Dendritic cell treated with granulocyte-macrophage colony-stimulating factor and Interleukin-4, amounts not matched to agents 40 ng/mL and 50 ng/mL, for 4 days (primary cell): Measurements from ENCODE around the gene TLCD4.

Experiments used
- H3K27ac Mint-ChIP-seq: one replicate; pipeline ENCODE4 v1.8.0; 2022; ENCODE audit warnings: mild to moderate bottlenecking, mixed read lengths
- H3K27me3 Mint-ChIP-seq: one replicate; pipeline ENCODE4 v1.8.0; 2022; ENCODE audit warnings: mild to moderate bottlenecking, mixed read lengths
- H3K36me3 Mint-ChIP-seq: one replicate; pipeline ENCODE4 v1.8.0; 2022; ENCODE audit warnings: low read depth, mixed read lengths
- H3K4me1 Mint-ChIP-seq: one replicate; pipeline ENCODE4 v1.8.0; 2022; ENCODE audit warnings: low read depth, mixed read lengths
- H3K4me3 Mint-ChIP-seq: one replicate; pipeline ENCODE4 v1.8.0; 2022; ENCODE audit warnings: mild to moderate bottlenecking, moderate library complexity, mixed read lengths
- H3K9me3 Mint-ChIP-seq: one replicate; pipeline ENCODE4 v1.8.0; 2022; ENCODE audit warnings: mixed read lengths
- intact Hi-C: fragments of 100-400 bp; cut with micrococcal nuclease; formaldehyde crosslinking; loops from one replicate; pipeline ENCODE4 v1.15.0; 2022

The TLCD4 gene

DNA sequence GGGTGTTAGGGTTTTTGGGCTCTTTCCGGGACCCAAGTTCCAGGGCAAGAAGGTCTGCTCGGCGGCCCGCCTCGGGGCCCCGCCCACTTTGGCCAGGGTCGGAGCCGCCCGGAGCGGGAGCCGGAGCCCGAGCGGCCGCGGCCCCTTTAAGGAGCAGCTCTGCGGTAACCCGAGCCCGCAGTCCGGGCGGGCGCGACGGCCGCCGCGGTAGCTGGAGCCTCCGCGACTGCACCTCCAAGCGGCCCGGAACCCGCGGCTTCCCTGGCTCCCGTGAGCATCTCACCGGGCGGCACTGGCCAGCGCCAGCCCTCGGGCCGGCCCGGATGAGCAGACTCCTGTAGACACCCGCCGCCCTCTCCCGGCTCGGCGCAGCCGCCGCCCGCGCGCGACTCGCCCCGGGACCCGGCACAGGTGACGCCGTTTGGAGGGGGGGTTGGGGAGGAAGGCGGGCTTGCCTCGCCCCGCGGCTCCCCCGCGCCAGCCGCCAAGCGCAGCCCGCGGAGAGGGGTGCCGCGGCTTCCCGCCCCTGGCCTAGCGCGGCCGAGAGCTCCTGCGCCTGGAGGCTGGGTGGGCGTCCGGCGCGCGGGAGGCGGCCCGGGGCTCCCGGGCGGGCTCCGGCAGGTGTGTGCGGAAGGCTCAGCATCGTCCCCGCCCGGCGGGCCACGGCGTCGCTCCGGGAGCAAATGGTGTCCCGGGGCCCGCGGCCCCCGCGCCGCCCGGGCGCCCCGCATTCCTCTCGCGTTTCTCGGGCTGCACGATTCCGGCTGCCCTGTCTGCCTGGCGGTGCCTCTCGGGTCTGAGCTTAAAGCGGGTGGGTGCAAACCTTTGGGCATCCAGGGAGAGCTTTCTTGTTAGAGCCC is at the start of gene TLCD4:
TSS of gene TLCD4 (plus strand) at position 149 of the 860 bp plus-strand sequence. CDS start 26,547 bp downstream, outside the sequence.
- Mint-ChIP-seq H3K27me3 (peaks cover 70% of the 10 kb centered on the region), H3K4me3 (peak within 1 kb of the TSS; percentile 67), H3K4me1 (peaks cover 4% of the 10 kb centered on the region), H3K27ac (no peak within 1 kb of the TSS), H3K9me3 (no peaks in the 10 kb centered on the region), H3K36me3 (no peaks in the 10 kb centered on the region)
- intact Hi-C loops, result no loop called here

- peak overlapping the region; percentile 27 for H3K27ac Mint-ChIP-seq
- peaks cover 18% of the 10 kb centered on the region for H3K4me1 Mint-ChIP-seq
- peaks cover 34% of the 10 kb centered on the region for H3K36me3 Mint-ChIP-seq
- no peak overlapping the region for H3K4me3 Mint-ChIP-seq
- no peaks in the 10 kb centered on the region for H3K9me3 Mint-ChIP-seq
- H3K27me3 Mint-ChIP-seq, result no peaks in the 10 kb centered on the region
- intact Hi-C loops, result no loop called here
Observed at GRCh38 chr1:95067568-95067967, 49.6 kb upstream of the TLCD4 start.

DNA sequence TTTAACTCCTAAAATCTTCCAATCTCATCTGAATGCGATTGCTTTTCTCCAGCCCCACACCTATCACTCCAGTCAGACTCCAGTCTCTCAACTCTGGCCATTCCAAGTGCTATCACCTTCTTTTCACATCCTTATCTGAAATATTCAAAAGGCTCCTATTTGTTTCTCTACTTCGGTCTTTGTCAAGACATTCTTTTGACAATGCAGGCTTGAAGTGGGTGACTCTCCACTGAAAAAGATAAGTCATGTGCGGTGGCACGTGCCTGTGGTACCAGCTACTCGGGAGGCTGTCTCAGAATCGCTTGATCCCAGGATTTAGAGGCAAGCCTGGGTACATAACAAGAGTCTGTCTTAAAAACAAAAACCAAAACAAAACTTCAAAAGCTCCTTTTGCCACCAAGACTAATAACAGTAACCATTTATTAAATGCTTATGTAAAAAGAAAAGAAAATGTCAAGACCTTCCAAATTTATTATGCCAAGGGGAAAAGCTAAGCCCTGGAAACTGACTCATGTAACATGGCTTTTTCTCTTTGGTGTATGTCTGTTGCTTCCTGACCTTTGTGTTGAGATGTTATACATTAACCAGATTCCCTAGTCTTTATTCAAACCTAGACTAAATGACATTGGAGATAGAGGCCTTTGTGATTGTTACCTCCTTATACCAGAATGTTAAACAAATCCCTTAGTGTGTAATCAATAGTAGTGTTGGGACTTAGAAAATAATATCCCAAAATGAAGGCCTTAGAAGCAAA is 48.0 kb upstream of the TLCD4 start:
- Mint-ChIP-seq H3K9me3 (no peaks in the 10 kb centered on the region), H3K36me3 (peaks cover 23% of the 10 kb centered on the region), H3K4me1 (peaks cover 18% of the 10 kb centered on the region), H3K4me3 (no peak overlapping the region), H3K27ac (no peak overlapping the region), H3K27me3 (peaks cover under 1% of the 10 kb centered on the region)
- intact Hi-C loops, result no loop called here

DNA sequence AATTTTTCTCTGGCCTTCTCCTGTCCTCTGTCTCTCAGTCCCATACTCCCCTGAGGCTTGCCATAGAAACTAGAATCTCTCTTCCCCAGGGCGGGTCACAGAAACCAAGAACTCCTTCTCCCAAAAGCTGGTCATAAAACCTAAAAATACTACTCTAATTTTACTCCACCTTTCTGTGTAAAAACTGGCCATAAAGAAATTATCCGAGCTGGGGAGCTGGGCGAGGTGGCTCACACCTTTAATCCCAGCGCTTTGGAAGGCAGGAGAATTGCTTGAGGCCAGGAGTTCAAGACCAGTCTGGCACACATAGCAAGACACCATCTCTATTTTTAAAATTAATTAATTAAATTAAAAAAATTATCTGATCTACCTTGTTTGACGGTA is 47.5 kb upstream of the TLCD4 start:
- Mint-ChIP-seq H3K4me3 (no peak overlapping the region), H3K9me3 (no peaks in the 10 kb centered on the region), H3K27me3 (peaks cover 1% of the 10 kb centered on the region), H3K27ac (no peak overlapping the region), H3K4me1 (peaks cover 18% of the 10 kb centered on the region), H3K36me3 (peaks cover 19% of the 10 kb centered on the region)
- intact Hi-C loops, result no loop called here

DNA sequence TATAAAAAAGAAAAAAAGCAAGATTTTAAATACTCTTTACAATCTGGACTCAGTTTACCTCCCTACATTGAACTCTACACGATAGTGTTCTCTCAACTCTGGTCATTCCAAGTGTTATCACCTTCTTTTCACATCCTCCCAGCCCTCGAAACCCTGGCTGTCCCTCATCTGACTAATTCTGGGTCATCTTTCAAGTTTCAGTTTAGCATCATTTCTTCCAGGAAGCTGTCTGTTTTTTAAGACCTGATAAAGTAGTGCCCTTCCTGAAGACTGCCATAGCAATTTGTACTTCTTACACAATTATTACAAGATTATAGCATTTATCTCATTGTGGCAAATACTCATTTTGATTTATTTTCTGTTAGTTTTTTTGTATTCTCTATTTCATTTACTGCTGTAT is 45.6 kb upstream of the TLCD4 start:
- Mint-ChIP-seq H3K36me3 (peaks cover 13% of the 10 kb centered on the region), H3K4me3 (no peak overlapping the region), H3K4me1 (peaks cover 18% of the 10 kb centered on the region), H3K27ac (no peak overlapping the region), H3K9me3 (no peaks in the 10 kb centered on the region), H3K27me3 (peaks cover 10% of the 10 kb centered on the region)
- intact Hi-C loops, result no loop called here

DNA sequence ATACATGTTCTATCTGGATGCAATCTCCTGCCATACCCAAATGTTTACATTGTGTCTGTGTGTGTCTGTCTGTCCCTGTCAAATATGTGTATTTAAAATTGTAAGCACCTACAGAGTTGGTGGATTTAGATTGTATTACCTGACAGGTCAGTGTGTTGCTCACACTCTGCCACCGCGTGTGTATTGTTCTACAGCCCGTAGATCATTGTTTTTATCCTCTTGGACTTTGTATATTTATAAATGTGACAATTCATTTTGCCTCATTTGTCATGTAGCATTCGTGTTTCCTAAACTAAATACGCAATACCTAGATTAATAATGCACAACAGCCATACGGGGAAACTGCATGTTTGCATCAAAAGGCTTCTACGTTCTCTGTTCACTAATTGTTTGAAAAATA is 45.0 kb upstream of the TLCD4 start:
- intact Hi-C loops, result no loop called here
- Mint-ChIP-seq H3K27me3 (peaks cover 11% of the 10 kb centered on the region), H3K4me1 (peaks cover 16% of the 10 kb centered on the region), H3K9me3 (no peaks in the 10 kb centered on the region), H3K4me3 (peak overlapping the region; percentile 98), H3K36me3 (peaks cover 13% of the 10 kb centered on the region), H3K27ac (peak overlapping the region; percentile 97)

DNA sequence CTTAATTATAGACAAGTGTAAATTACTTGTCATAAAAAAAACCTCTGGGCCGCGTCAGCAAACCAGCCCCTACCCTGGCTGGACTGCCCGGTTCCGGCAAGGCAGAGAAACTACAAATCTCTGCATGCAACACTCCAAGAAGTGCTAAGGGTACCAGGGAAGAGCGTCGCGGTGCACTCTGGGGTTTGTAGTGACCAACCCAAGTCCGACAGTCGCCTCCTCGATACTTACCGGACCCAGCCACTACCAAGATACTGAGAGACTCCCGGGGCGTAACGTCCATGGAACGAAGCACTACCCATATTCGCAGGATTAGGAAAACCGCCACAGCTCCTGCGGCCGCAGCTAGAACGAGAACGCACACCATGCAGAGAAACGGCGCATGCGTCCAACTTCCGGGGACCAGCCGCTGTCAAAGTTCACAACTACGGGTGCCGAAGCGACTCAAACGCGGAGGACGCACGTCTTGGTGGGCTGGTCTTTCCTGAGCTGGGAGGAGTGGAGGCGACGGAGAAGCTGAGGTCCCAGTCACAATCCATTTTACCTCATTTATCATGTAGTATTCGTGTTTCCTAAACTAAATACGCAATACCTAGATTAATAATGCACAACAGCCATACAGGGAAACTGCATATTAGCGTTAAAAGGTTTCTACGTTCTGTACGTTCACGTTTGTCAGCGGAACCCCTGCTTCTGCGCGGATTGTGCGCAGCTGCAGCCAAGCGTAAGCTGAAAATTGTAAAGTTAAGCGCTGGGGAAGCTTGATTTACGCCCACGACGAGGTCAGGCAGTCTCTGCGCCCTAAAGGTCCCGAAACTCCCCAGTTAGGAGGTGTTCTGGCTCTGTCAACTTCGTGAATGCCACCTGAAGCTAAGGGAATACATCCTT is 44.4 kb upstream of the TLCD4 start, which contains the start of gene ALG14:
TSS of gene ALG14 (minus strand) at position 420 of the 888 bp plus-strand sequence. CDS start at position 367, 53 bp downstream.
- peaks cover 13% of the 10 kb centered on the region for H3K36me3 Mint-ChIP-seq
- intact Hi-C loops, result no loop called here
- H3K4me1 Mint-ChIP-seq, result peaks cover 9% of the 10 kb centered on the region
- peak within 1 kb of the TSS; percentile 97 for H3K27ac Mint-ChIP-seq
- peaks cover 11% of the 10 kb centered on the region for H3K27me3 Mint-ChIP-seq
- peak within 1 kb of the TSS; percentile 98 for H3K4me3 Mint-ChIP-seq
- no peaks in the 10 kb centered on the region for H3K9me3 Mint-ChIP-seq

- intact Hi-C loops, result no loop called here
- Mint-ChIP-seq H3K27me3 (peaks cover 11% of the 10 kb centered on the region), H3K9me3 (no peaks in the 10 kb centered on the region), H3K36me3 (peaks cover 13% of the 10 kb centered on the region), H3K4me3 (peak overlapping the region; percentile 98), H3K4me1 (peaks cover 6% of the 10 kb centered on the region), H3K27ac (peak overlapping the region; percentile 97)
Observed at GRCh38 chr1:95073446-95073845, 43.7 kb upstream of the TLCD4 start.

GRCh38 chr1:95076034-95076433 is 41.1 kb upstream of the TLCD4 start:
- Mint-ChIP-seq H3K36me3 (peaks cover 6% of the 10 kb centered on the region), H3K4me1 (peaks cover 6% of the 10 kb centered on the region), H3K4me3 (no peak overlapping the region), H3K27ac (no peak overlapping the region), H3K27me3 (peaks cover 11% of the 10 kb centered on the region), H3K9me3 (no peaks in the 10 kb centered on the region)
- intact Hi-C loops, result no loop called here

DNA sequence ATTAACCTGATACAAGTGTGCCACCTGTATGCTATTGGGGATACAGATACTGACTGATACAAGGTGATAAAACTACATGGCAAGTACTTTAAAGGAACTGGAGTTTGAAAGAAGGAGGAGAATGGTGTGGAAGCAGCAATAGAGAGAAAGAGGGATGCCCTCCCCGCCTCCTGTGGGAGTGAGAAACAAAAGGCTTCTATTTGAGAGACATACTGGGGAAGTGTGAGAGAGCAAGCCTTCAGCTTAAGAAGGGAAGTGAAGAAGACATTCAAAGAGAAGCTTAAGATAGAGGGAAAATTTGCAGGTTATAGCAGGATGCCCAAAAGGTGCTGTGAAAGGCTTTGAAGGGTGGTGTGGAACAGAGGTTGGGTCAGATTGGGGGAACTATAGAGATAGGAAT is 36.7 kb upstream of the TLCD4 start:
- H3K27me3 Mint-ChIP-seq, result peaks cover 14% of the 10 kb centered on the region

DNA sequence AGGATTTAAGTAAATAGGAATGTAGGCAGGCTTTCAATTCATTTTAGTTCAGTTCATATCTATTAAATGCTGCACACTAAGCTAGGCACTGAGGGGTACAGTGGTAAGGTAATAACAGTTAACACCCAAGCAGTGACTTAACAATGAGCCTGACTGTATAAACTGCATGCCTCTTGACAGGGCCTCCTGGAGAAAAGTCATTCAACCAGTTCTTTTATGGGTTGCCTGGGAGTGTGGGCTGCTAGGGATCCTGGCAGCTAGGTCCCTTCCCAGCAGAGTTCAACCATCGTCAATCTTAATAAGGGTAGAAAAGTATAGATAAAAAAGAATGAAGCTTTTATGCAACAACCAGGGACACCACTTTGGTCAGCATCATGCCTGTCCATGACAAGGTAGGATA is 36.3 kb upstream of the TLCD4 start:
- no peaks in the 10 kb centered on the region for H3K9me3 Mint-ChIP-seq
- H3K4me3 Mint-ChIP-seq, result no peak overlapping the region
- H3K27ac Mint-ChIP-seq, result no peak overlapping the region
- intact Hi-C loops, result loop anchor here (5.0 kb wide), 1 partner anchor 151 kb away; the partner anchor contains the start of gene RWDD3
- H3K36me3 Mint-ChIP-seq, result no peaks in the 10 kb centered on the region
- H3K4me1 Mint-ChIP-seq, result no peaks in the 10 kb centered on the region
- H3K27me3 Mint-ChIP-seq, result peaks cover 15% of the 10 kb centered on the region

More for the DNA sequence above, 36.7 kb upstream of the TLCD4 start:
- Mint-ChIP-seq H3K4me1 (no peaks in the 10 kb centered on the region), H3K4me3 (no peak overlapping the region), H3K27ac (no peak overlapping the region), H3K36me3 (no peaks in the 10 kb centered on the region), H3K9me3 (no peaks in the 10 kb centered on the region)
- intact Hi-C loops, result loop anchor here (5.0 kb wide), 1 partner anchor 152 kb away; the partner anchor contains the start of gene RWDD3

DNA sequence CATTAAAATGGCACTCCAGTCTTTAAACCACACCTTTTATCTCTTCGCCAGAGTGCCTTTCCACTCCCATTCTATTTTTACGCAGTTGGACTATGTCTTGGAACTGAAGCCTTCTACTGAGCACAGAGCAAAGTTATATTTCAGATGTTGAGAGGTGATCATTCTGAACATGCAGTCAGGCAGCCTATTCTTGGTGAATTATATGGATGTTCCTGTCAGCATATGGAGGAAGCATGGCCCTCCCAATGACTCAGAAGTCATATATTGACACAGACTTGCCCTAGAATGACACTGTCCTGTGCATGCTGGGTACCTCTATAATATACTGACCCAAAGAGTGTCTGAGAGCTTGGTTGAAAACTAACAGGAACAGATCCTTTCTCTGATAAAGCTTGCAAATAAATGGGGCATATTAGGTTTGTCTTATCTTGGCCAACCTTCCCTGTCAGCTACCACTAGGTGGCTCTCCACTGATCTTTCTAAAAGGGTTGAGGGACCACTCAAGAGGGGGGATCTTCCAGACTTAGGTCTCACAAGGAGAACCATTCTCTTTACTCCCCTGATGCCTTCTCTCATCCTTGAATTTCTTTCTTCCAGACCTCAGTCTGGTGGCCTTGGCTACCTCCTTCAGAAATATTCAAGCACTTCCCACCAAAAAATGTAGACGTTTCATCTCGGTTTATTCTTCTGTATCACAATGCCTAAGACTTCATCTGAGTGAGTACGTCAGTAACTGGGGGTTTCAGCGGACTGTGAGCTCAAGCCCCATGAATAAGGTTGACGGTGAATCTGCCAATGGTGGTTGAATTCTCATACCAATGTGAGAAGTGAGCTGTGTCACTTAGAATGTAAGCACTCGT is 32.6 kb upstream of the TLCD4 start:
- Mint-ChIP-seq H3K4me3 (no peak overlapping the region), H3K27ac (no peak overlapping the region), H3K4me1 (peaks cover 4% of the 10 kb centered on the region), H3K27me3 (peaks cover 19% of the 10 kb centered on the region), H3K9me3 (peaks cover 2% of the 10 kb centered on the region), H3K36me3 (no peaks in the 10 kb centered on the region)
- intact Hi-C loops, result loop anchor here (5.0 kb wide), 1 partner anchor 148 kb away; the partner anchor contains the start of gene RWDD3

DNA sequence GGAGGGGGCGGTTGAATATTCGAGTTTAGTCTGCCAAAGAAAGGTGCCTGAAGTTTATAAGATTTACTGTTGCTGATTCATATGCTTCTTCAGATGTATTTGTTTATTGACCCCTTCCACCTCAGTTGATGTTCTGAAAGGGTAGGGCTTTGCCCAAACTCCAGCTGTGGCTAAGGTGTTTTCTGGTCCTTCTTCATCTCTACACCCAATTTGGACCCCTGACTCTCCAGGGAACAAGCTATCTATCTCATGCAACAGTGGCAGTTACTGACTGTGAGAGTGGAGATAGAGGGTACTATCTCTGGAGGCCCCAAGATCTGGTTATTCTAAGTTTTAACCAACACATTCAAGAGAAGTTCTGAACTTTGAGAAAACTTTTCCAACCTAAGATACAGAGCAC is 31.8 kb upstream of the TLCD4 start:
- H3K27me3 Mint-ChIP-seq, result peaks cover 25% of the 10 kb centered on the region
- H3K9me3 Mint-ChIP-seq, result peaks cover 10% of the 10 kb centered on the region
- intact Hi-C loops, result no loop called here
- H3K4me3 Mint-ChIP-seq, result no peak overlapping the region
- H3K36me3 Mint-ChIP-seq, result no peaks in the 10 kb centered on the region
- no peak overlapping the region for H3K27ac Mint-ChIP-seq
- H3K4me1 Mint-ChIP-seq, result peaks cover 4% of the 10 kb centered on the region
